Measurements from ENCODE around the gene TTLL5.

TTLL5 gene

DNA sequence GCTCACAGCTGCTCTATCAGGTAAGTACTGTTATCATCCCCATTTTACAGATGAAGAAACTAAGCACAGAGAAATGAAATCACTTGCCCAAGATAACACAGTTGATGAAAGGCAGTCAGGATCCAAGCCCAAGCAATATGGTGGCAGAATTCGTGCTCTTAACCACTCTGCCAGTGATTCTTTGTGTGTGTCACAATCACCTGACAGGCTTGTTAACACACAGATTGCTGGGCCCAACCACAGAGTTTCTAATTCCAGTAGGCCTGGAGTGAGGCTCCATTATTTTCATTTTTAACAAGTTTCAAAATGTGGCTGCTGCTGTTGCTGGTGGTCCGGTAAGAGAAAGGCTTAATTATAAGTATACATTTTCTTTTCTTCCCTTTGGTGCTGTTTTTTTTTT lies 186.5 kb downstream of the TTLL5 start:
- Histone ChIP-seq H3K9ac (ENCODE audit: low read length) (no peak overlapping the region), H3K36me3 (ENCODE audit: control insufficient read depth, insufficient read depth, low read length) (no peaks in the 10 kb centered on the region), H3K9me3 (ENCODE audit: control insufficient read depth, low read length) (no peaks in the 10 kb centered on the region), H3K4me1 (ENCODE audit: control insufficient read depth, insufficient read depth, low read length) (peaks cover 5% of the 10 kb centered on the region), H3K27me3 (ENCODE audit: control insufficient read depth, insufficient read depth, low read length) (no peaks in the 10 kb centered on the region), H3K4me3 (ENCODE audit: low read length) (no peak overlapping the region)

DNA sequence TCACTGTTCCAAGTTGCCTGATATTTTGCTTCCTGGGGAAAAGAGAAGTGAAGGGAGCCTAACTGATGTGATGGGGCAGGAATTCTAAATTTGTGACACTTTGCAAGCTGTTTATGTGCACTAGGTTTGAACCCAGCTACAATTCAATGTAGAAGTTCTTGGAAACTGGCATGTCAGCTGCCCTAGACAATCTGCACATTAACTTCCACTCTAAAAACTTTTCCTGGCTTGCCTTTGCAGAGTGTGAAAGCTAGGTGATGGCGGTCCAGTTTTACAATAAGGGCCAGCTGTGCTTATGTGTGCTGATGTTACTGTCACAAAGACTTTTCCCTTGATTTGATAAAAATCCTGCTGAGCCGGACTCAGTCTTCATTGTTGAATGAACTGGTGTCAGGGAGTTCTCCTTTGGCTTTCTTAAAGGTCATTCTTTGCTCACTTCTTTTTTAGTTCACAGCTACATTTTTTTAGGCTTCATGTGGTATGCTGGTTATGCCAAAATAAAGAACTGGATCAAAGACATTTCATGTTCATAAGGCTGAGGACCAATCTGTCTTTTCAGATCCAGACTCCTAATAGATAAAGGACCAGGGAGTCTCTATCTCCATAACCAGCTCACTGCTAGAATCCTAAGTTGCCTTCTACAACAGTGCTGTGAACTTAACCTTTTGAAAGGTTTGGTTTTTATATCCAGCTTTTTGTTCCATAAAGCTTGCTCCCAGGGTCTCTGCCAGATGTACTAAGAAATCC lies 187.3 kb downstream of the TTLL5 start:
- Histone ChIP-seq H3K27me3 (ENCODE audit: control insufficient read depth, insufficient read depth, low read length) (no peaks in the 10 kb centered on the region), H3K36me3 (ENCODE audit: control insufficient read depth, insufficient read depth, low read length) (no peaks in the 10 kb centered on the region), H3K9ac (ENCODE audit: low read length) (no peak overlapping the region), H3K9me3 (ENCODE audit: control insufficient read depth, low read length) (no peaks in the 10 kb centered on the region), H3K4me3 (ENCODE audit: low read length) (no peak overlapping the region), H3K4me1 (ENCODE audit: control insufficient read depth, insufficient read depth, low read length) (no peaks in the 10 kb centered on the region)

DNA sequence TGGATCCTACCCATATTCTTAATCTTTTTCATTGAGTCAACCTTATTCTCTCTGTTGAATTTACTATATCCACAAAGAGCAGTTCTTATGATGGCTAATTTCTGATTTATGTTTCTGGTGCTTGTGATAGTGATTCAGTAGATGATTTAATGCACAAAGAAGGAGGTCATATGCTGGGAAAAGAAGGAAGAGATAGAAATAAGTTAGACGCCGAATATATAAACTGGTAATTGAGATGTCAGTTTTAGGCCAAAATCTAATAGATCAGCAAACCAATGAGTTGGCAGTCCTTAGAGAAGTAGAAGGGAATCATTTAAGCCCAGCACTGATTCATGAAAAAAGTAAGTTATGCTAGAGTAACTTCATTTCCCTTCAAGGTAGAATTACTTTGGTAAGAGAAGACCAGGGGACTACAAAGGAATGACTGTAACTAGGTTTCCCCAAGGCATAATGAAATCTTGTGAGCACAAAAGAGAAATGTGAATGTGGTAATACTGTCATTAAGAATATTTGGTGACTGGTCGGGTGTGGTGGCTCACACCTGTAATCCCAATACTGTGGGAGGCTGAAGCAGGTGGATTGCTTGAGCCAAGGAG lies 188.4 kb downstream of the TTLL5 start:
- H3K4me3 ChIP-seq (ENCODE audit: low read length) = no peak overlapping the region
- H3K9ac ChIP-seq (ENCODE audit: low read length) = no peak overlapping the region
- H3K4me1 ChIP-seq (ENCODE audit: control insufficient read depth, insufficient read depth, low read length) = no peaks in the 10 kb centered on the region
- no peaks in the 10 kb centered on the region for H3K36me3 ChIP-seq (ENCODE audit: control insufficient read depth, insufficient read depth, low read length)
- no peaks in the 10 kb centered on the region for H3K9me3 ChIP-seq (ENCODE audit: control insufficient read depth, low read length)
- no peaks in the 10 kb centered on the region for H3K27me3 ChIP-seq (ENCODE audit: control insufficient read depth, insufficient read depth, low read length)

DNA sequence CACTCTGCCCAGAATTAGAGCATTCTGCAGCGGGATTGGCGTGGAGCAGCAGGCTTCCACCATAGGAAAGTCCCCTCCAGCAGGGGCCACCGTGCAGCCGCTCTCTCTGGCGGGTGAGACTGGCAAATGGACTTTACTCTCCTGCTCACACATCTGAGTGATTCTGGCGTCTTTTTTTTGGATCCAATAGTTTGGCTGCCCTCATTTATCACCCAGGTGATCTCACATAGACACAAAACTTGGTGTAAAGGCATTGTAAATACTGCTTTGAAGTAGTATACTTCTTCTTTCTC lies 190.5 kb downstream of the TTLL5 start:
- H3K4me3 ChIP-seq (ENCODE audit: low read length) = no peak overlapping the region
- no peaks in the 10 kb centered on the region for H3K27me3 ChIP-seq (ENCODE audit: control insufficient read depth, insufficient read depth, low read length)
- no peak overlapping the region for H3K9ac ChIP-seq (ENCODE audit: low read length)
- H3K4me1 ChIP-seq (ENCODE audit: control insufficient read depth, insufficient read depth, low read length) = no peaks in the 10 kb centered on the region
- no peaks in the 10 kb centered on the region for H3K36me3 ChIP-seq (ENCODE audit: control insufficient read depth, insufficient read depth, low read length)
- no peaks in the 10 kb centered on the region for H3K9me3 ChIP-seq (ENCODE audit: control insufficient read depth, low read length)

DNA sequence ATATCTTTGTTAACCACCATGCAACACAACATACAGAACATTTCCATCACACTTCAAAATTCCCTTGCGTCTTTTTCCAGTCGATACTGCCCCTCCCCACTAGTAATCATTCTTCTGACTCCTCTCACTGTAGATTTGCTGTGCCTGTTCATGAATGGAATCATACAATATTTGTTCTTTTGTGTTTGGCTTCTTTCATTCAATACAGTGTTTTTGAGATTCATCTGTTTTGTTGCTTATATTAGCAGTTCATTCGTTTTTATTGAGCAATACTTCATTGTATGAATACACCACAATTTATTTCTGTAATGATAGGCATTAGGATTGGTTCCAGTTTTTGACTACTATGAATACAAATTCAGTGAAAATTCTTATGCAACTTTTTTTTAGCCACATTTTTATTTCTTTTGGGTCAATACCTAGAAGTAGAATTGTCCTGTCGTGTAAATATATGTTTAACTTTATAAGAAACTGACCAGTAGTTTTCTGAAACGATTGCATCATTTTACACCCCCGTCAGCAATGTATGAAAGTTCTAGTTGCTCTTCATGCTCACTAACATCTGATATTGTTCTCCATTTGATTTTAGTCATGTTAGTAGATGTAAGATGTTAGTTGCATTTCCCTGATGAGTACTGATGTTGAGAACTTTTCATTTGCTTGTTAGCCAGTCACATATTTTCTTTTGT lies 193.2 kb downstream of the TTLL5 start:
- no peaks in the 10 kb centered on the region for H3K36me3 ChIP-seq (ENCODE audit: control insufficient read depth, insufficient read depth, low read length)
- H3K9ac ChIP-seq (ENCODE audit: low read length) = no peak overlapping the region
- no peaks in the 10 kb centered on the region for H3K9me3 ChIP-seq (ENCODE audit: control insufficient read depth, low read length)
- H3K4me1 ChIP-seq (ENCODE audit: control insufficient read depth, insufficient read depth, low read length) = no peaks in the 10 kb centered on the region
- H3K27me3 ChIP-seq (ENCODE audit: control insufficient read depth, insufficient read depth, low read length) = no peaks in the 10 kb centered on the region
- no peak overlapping the region for H3K4me3 ChIP-seq (ENCODE audit: low read length)

DNA sequence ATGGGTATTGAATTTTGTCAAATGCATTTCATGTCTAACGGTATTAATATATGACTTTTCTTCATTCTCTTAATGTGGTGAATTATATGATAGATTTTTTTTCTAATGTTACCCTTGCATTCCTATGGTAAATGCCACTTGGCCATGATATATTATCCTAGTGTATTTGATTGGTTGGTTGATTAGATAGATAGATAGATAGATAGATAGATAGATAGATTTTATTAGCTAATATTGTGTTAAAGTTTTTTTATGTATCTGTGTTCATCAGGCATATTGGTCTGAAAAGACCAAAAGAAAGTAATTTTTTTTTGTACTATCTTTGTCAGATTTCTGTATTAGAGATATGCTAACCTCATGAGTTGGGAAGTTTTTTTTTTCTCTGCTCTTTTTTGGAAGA lies 196.2 kb downstream of the TTLL5 start:
- Histone ChIP-seq H3K4me3 (ENCODE audit: low read length) (no peak overlapping the region), H3K4me1 (ENCODE audit: control insufficient read depth, insufficient read depth, low read length) (no peaks in the 10 kb centered on the region), H3K36me3 (ENCODE audit: control insufficient read depth, insufficient read depth, low read length) (no peaks in the 10 kb centered on the region), H3K9me3 (ENCODE audit: control insufficient read depth, low read length) (no peaks in the 10 kb centered on the region), H3K9ac (ENCODE audit: low read length) (no peak overlapping the region), H3K27me3 (ENCODE audit: control insufficient read depth, insufficient read depth, low read length) (no peaks in the 10 kb centered on the region)

DNA sequence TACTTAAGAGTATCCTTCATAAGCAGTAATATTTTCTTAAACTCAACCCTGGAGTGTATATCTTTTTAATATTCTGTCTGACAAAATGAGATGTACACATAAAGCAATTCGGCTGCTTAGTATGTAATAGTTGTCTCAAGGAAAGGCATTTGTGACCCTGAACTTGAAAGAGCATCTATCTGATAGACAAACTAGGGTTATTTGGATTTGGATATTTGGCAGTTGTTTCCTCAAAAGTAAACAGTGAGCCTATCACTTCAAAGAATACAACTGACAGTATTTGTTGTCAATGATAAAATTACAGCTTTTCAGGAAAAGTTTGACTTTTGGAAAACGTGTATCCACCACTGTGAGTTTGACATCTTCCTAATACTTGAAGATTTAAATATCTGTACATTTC lies 197.3 kb downstream of the TTLL5 start:
- Histone ChIP-seq H3K27me3 (ENCODE audit: control insufficient read depth, insufficient read depth, low read length) (no peaks in the 10 kb centered on the region), H3K36me3 (ENCODE audit: control insufficient read depth, insufficient read depth, low read length) (no peaks in the 10 kb centered on the region), H3K4me1 (ENCODE audit: control insufficient read depth, insufficient read depth, low read length) (no peaks in the 10 kb centered on the region), H3K9ac (ENCODE audit: low read length) (no peak overlapping the region), H3K4me3 (ENCODE audit: low read length) (no peak overlapping the region), H3K9me3 (ENCODE audit: control insufficient read depth, low read length) (no peaks in the 10 kb centered on the region)

DNA sequence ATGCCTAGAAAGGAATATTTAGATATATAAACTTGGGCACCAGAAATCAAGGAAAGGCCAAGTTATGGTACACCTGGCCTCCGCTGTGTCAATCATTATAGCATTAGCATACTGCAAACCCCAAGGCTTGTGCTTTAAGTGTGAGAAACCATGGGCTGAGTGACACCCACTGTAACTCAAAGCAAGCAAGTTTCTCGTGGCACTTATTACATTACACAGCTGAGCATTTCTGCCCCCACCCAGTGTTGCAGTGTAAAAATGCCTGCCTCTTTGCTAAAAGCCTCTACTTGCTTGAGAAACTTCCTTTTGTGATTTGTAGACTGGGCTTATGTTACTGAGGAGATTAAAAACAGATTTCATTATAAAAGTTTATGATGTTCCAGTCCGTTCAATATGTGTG lies 198.7 kb downstream of the TTLL5 start:
- no peaks in the 10 kb centered on the region for H3K36me3 ChIP-seq (ENCODE audit: control insufficient read depth, insufficient read depth, low read length)
- H3K9ac ChIP-seq (ENCODE audit: low read length) = no peak overlapping the region
- H3K4me1 ChIP-seq (ENCODE audit: control insufficient read depth, insufficient read depth, low read length) = no peaks in the 10 kb centered on the region
- H3K9me3 ChIP-seq (ENCODE audit: control insufficient read depth, low read length) = no peaks in the 10 kb centered on the region
- H3K4me3 ChIP-seq (ENCODE audit: low read length) = no peak overlapping the region
- no peaks in the 10 kb centered on the region for H3K27me3 ChIP-seq (ENCODE audit: control insufficient read depth, insufficient read depth, low read length)

DNA sequence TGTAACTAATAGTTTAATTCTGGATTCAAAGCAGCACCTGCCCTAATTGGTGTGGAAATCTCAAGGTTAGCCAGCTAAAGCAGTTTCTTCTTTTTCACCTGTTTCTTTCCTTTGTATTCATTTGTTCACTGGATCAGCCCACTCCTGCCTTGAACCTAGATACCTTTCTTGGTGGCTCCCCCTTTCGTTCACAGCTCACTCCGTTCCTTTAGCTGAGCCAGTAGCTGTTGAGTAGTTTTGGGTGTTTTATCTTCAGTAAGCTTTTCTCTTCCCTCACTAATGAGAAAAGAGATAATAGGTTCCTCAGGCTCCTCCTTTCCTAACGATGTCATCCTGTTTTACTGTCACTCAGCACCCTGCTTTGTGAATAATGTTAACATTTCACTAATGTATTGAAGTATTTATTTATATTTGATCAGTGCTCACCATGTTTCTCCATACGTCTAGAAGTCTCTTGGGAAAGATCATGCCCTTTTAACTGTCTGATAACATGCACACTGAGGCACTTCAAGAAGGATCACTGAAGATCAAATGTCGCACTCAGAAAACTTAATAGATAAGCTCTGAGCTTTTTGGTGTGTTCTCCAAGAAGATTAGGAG lies 199.6 kb downstream of the TTLL5 start:
- no peak overlapping the region for H3K4me3 ChIP-seq (ENCODE audit: low read length)
- H3K4me1 ChIP-seq (ENCODE audit: control insufficient read depth, insufficient read depth, low read length) = no peaks in the 10 kb centered on the region
- no peak overlapping the region for H3K9ac ChIP-seq (ENCODE audit: low read length)

DNA sequence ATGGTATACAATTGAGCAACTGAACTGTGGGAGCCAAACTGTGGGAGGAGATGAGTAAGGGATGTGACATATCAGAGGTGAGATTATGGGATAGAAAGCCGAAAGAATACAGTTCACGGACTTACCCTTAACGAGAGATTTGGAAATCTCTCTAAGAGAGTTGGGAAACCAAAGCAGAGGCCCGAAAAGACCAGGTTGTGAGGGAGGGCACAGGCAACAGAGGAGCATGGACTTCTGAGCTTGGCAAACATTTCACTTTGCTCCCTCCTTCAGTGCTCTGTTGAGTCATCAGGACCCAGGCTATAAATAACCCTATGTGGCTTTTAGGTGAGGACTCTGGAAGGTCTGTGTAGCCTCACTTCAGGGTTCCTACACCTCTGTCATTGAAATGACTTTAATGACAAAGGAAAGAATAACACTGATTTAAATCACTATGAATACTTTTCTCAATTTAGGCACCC lies 200.1 kb downstream of the TTLL5 start:
- Histone ChIP-seq H3K36me3 (ENCODE audit: control insufficient read depth, insufficient read depth, low read length) (no peaks in the 10 kb centered on the region), H3K4me3 (ENCODE audit: low read length) (no peak overlapping the region), H3K4me1 (ENCODE audit: control insufficient read depth, insufficient read depth, low read length) (no peaks in the 10 kb centered on the region), H3K9me3 (ENCODE audit: control insufficient read depth, low read length) (no peaks in the 10 kb centered on the region), H3K9ac (ENCODE audit: low read length) (no peak overlapping the region), H3K27me3 (ENCODE audit: control insufficient read depth, insufficient read depth, low read length) (no peaks in the 10 kb centered on the region)

More for the DNA sequence above, 199.6 kb downstream of the TTLL5 start:
- no peaks in the 10 kb centered on the region for H3K27me3 ChIP-seq (ENCODE audit: control insufficient read depth, insufficient read depth, low read length)
- H3K36me3 ChIP-seq (ENCODE audit: control insufficient read depth, insufficient read depth, low read length) = no peaks in the 10 kb centered on the region
- no peaks in the 10 kb centered on the region for H3K9me3 ChIP-seq (ENCODE audit: control insufficient read depth, low read length)

DNA sequence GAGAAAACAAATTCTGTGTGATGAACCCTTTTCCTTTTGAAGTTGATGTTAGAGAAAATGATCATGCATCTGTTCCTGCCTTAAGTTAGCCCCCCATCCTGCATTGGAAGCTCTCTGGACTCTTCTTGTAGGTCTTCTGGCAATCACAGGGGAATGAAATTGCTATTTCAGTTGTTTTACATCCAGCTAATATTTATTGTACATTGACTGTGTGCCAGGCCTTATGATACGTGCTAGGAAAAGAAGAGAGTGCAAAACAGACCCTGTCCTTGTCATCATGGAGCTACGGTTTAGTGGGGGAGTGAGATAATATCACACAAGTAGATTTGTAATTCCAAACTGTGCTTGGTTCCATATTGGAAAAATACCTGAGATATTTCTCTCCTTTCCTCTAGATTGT lies 202.2 kb downstream of the TTLL5 start:
- Histone ChIP-seq H3K9me3 (ENCODE audit: control insufficient read depth, low read length) (no peaks in the 10 kb centered on the region), H3K9ac (ENCODE audit: low read length) (no peak overlapping the region), H3K4me3 (ENCODE audit: low read length) (no peak overlapping the region), H3K27me3 (ENCODE audit: control insufficient read depth, insufficient read depth, low read length) (no peaks in the 10 kb centered on the region), H3K4me1 (ENCODE audit: control insufficient read depth, insufficient read depth, low read length) (no peaks in the 10 kb centered on the region), H3K36me3 (ENCODE audit: control insufficient read depth, insufficient read depth, low read length) (no peaks in the 10 kb centered on the region)

DNA sequence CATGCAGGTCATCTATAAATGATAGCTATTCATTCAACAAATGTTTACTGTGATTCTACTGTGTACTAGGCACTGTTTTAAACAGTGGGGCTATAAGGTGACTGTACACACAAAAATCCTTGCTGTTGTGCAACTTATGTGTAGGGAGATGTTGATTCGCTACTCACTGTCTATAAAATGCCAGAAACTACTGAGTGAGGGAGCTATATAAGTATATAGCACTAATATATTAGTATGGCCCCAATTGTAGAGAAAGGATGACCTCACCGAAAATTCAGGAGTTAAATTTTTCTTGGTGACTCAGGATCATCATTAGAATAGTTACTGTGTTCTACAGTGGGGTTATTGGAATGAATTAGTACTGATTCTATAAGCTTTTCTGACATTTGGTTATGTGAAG lies 203.3 kb downstream of the TTLL5 start:
- Histone ChIP-seq H3K4me1 (ENCODE audit: control insufficient read depth, insufficient read depth, low read length) (peaks cover 8% of the 10 kb centered on the region), H3K9me3 (ENCODE audit: control insufficient read depth, low read length) (no peaks in the 10 kb centered on the region), H3K4me3 (ENCODE audit: low read length) (no peak overlapping the region), H3K9ac (ENCODE audit: low read length) (no peak overlapping the region), H3K27me3 (ENCODE audit: control insufficient read depth, insufficient read depth, low read length) (no peaks in the 10 kb centered on the region), H3K36me3 (ENCODE audit: control insufficient read depth, insufficient read depth, low read length) (no peaks in the 10 kb centered on the region)

Data from mucosa of stomach (tissue), 1 donor.